GM23338 (cell line): ENCODE measurements around the gene MAPK12. TPM values are rescaled to one million over a fixed set of nuclear protein-coding genes. Genes with fewer than 3 reads are reported as not detected.

Source experiments
- ATAC-seq: fragments of 200-7000 bp; cut with Tn5 transposase; 3 replicates; pipeline ENCODE4 v1.9.1; 2020
- DNase-seq: peaks from one replicate; pipeline ENCODE4 v3.0.0-alpha.2; 2015; ENCODE audit warnings: low spot score
- H2AFZ ChIP-seq: fragments of 200-600 bp; sonication (generic); 2 replicates; pipeline ENCODE4 v1.8.0; 2016; ENCODE audit warnings: antibody characterized with exemption, mild to moderate bottlenecking, moderate library complexity
- H3F3A ChIP-seq: fragments of 200-600 bp; sonication (generic); replicated peaks from 2 replicates; pipeline ENCODE4 v1.8.0; 2017; ENCODE audit warnings: antibody characterized with exemption, mixed run types, low read depth
- H3K27ac ChIP-seq: fragments of 200-600 bp; sonication (generic); 2 replicates; pipeline ENCODE4 v1.6.1; 2016; ENCODE audit warnings: low read depth
- H3K27me3 ChIP-seq: fragments of 200-600 bp; sonication (generic); 2 replicates; pipeline ENCODE4 v1.8.0; 2016; ENCODE audit warnings: mild to moderate bottlenecking, mixed run types, moderate library complexity; ENCODE audit not compliant: insufficient read depth
- H3K36me3 ChIP-seq: fragments of 200-600 bp; sonication (generic); 2 replicates; pipeline ENCODE4 v1.8.0; 2016; ENCODE audit warnings: mild to moderate bottlenecking; ENCODE audit not compliant: insufficient read depth
- H3K4me1 ChIP-seq: fragments of 200-600 bp; sonication (generic); 2 replicates; pipeline ENCODE4 v1.8.0; 2016; ENCODE audit warnings: mild to moderate bottlenecking, moderate library complexity; ENCODE audit not compliant: insufficient read depth
- H3K4me2 ChIP-seq: fragments of 200-600 bp; sonication (generic); 2 replicates; pipeline ENCODE4 v1.7.1; 2017; ENCODE audit warnings: mixed run types
- H3K4me3 ChIP-seq: fragments of 200-600 bp; sonication (generic); 2 replicates; pipeline ENCODE4 v1.6.1; 2016; ENCODE audit warnings: mixed run types
- H3K79me2 ChIP-seq: fragments of 200-600 bp; sonication (generic); replicated peaks from 2 replicates; pipeline ENCODE4 v1.8.0; 2017; ENCODE audit warnings: mild to moderate bottlenecking; ENCODE audit not compliant: insufficient read depth
- H3K9me2 ChIP-seq: fragments of 200-600 bp; sonication (generic); 2 replicates; pipeline ENCODE4 v1.8.0; 2017; ENCODE audit not compliant: insufficient read depth
- H4K20me1 ChIP-seq: fragments of 200-600 bp; sonication (generic); replicated peaks from 2 replicates; pipeline ENCODE4 v1.8.0; 2017; ENCODE audit warnings: mild to moderate bottlenecking; ENCODE audit not compliant: insufficient read depth
- H3K27ac Mint-ChIP-seq: 2 replicates; pipeline ENCODE4 v1.8.0; 2020; ENCODE audit warnings: inconsistent platforms, mild to moderate bottlenecking, moderate library complexity, mixed read lengths
- H3K27me3 Mint-ChIP-seq: 3 replicates; pipeline ENCODE4 v1.8.0; 2022; ENCODE audit warnings: low read depth, mild to moderate bottlenecking, moderate library complexity, mixed read lengths, inconsistent platforms; ENCODE audit not compliant: insufficient read depth, poor library complexity
- H3K36me3 Mint-ChIP-seq: 3 replicates; pipeline ENCODE4 v1.8.0; 2021; ENCODE audit warnings: low read depth, mild to moderate bottlenecking, inconsistent platforms, moderate library complexity, mixed read lengths
- H3K4me1 Mint-ChIP-seq: 3 replicates; pipeline ENCODE4 v1.8.0; 2020; ENCODE audit warnings: mild to moderate bottlenecking, inconsistent platforms, mixed read lengths
- H3K4me3 Mint-ChIP-seq: 3 replicates; pipeline ENCODE4 v1.8.0; 2021; ENCODE audit warnings: moderate library complexity, mild to moderate bottlenecking, inconsistent platforms, mixed read lengths
- H3K9me3 Mint-ChIP-seq: 3 replicates; pipeline ENCODE4 v1.8.0; 2020; ENCODE audit warnings: moderate library complexity, mild to moderate bottlenecking, inconsistent platforms, mixed read lengths
- CTCF ChIP-seq, 2 experiments: fragments of 200-600 bp in 1 of 2; sonication (generic) in 1 of 2; conservative IDR thresholded peaks; 2 replicates each; pipeline versions ENCODE4 v1.5.1 to v1.6.1; 2016 to 2017; ENCODE audit warnings: antibody characterized with exemption in 2 of 2, low read depth in 2 of 2, mild to moderate bottlenecking in 2 of 2, moderate library complexity in 1 of 2
- ETS1 ChIP-seq: IDR thresholded peaks from 2 replicates; pipeline ENCODE4 v1.6.1; 2016; ENCODE audit warnings: antibody characterized with exemption
- EZH2 ChIP-seq: fragments of 200-600 bp; sonication (generic); IDR thresholded peaks from one replicate; pipeline ENCODE4 v1.8.0; 2017; ENCODE audit warnings: antibody characterized with exemption, mild to moderate bottlenecking, low read depth; ENCODE audit not compliant: unreplicated experiment
- EZH2phosphoT487 ChIP-seq: fragments of 200-600 bp; sonication (generic); IDR thresholded peaks from one replicate; pipeline ENCODE4 v1.8.1; 2018; ENCODE audit warnings: antibody characterized with exemption; ENCODE audit not compliant: unreplicated experiment
- JUNB ChIP-seq: IDR thresholded peaks from one replicate; pipeline ENCODE4 v1.6.1; 2016; ENCODE audit warnings: antibody characterized with exemption; ENCODE audit not compliant: unreplicated experiment
- NANOG ChIP-seq: IDR thresholded peaks from 2 replicates; pipeline ENCODE4 v1.6.1; 2016; ENCODE audit warnings: antibody characterized with exemption, borderline replicate concordance
- POLR2AphosphoS5 ChIP-seq: IDR thresholded peaks from 2 replicates; pipeline ENCODE4 v1.6.1; 2016; ENCODE audit warnings: antibody characterized with exemption, low read depth
- REST ChIP-seq: IDR thresholded peaks from one replicate; pipeline ENCODE4 v1.6.1; 2018; ENCODE audit warnings: antibody characterized with exemption; ENCODE audit not compliant: unreplicated experiment
- STAT1 ChIP-seq: IDR thresholded peaks from one replicate; pipeline ENCODE4 v1.6.1; 2016; ENCODE audit warnings: antibody characterized with exemption; ENCODE audit not compliant: unreplicated experiment
- ZNF331 ChIP-seq: fragments of 250-450 bp; sonication (Bioruptor Pico); IDR thresholded peaks from 2 replicates; pipeline ENCODE4 v1.5.0; 2020; ENCODE audit warnings: low read depth, mild to moderate bottlenecking, moderate library complexity
- polyA plus RNA-seq: library from polyadenylated mRNA; unstranded; fragments of >200 nt; fragmentation: Nextera tagmentation; extraction: Ambion mirVana; gene quantifications from 2 replicates; pipeline ENCODE4 v1.2.1, GENCODE V29; 2016
- total RNA-seq: library from RNA; depleted of rRNA; stranded (reverse); fragments of >200 nt; shearing (Covaris generic); gene quantifications from 2 replicates; pipeline ENCODE4 v1.2.3, GENCODE V29; 2014

The MAPK12 gene
- total and polyA plus RNA-seq, 2 experiments from 2014 or later, result 10.4 to 26.1 TPM

- TF ChIP-seq REST (no peak), CTCF (conservative IDR thresholded peaks at IDR 0.05; ENCODE audit: low read depth in 2 of 2) (no peak), ETS1 (no peak), EZH2 (no peak), JUNB (no peak), ZNF331 (no peak), EZH2phosphoT487 (no peak), POLR2AphosphoS5 (no peak), STAT1 (no peak)
Observed at GRCh38 chr22:50268655-50269113, 7.2 kb upstream of the MAPK12 start (continued).

GRCh38 chr22:50267591-50268390 lies 6.3 kb upstream of the MAPK12 start:
- H3K36me3 ChIP-seq, result no peaks in the 10 kb centered on the region
- peaks cover 61% of the 10 kb centered on the region for H3K27me3 ChIP-seq
- peak overlapping the region; percentile 69; the same call in 1 of the 2 replicates for H2AFZ ChIP-seq
- TF ChIP-seq CTCF (conservative IDR thresholded peaks at IDR 0.05; ENCODE audit: low read depth in 2 of 2), result 0 out of 4 replicates have a peak, but pooled peaks have one; percentile 9 to 14
- TF ChIP-seq NANOG, result no peak
- peaks cover 8% of the 10 kb centered on the region; the same call in 1 of the 2 replicates for H3F3A ChIP-seq
- peak overlapping the region; percentile 81 for H3K4me2 ChIP-seq
- peaks cover 6% of the 10 kb centered on the region; the same call in 1 of the 2 replicates for H3K4me1 ChIP-seq
- H3K79me2 ChIP-seq, result no peaks in the 10 kb centered on the region
- peak; percentile 81 for DNase-seq
- H3K4me3 ChIP-seq, result peak overlapping the region; percentile 59
- no peak overlapping the region for H3K27ac ChIP-seq
- H3K27ac Mint-ChIP-seq, result no peak overlapping the region
- H3K9me2 ChIP-seq, result no peaks in the 10 kb centered on the region
- H3K36me3 Mint-ChIP-seq, result no peaks in the 10 kb centered on the region
- peak overlapping the region; percentile 42; the same call in 2 of the 3 replicates for H3K4me3 Mint-ChIP-seq
- no peaks in the 10 kb centered on the region; the same call in 1 of the 2 replicates for H4K20me1 ChIP-seq
- ATAC-seq, result peak; percentile 7
- no peaks in the 10 kb centered on the region for H3K9me3 Mint-ChIP-seq
- peaks cover 4% of the 10 kb centered on the region; the same call in 1 of the 3 replicates for H3K4me1 Mint-ChIP-seq
- H3K27me3 Mint-ChIP-seq, result peaks cover 41% of the 10 kb centered on the region
